ENCODE results near the gene OR2M3. TPM values are rescaled to one million over a fixed set of nuclear protein-coding genes. Genes with fewer than 3 reads are reported as not detected.

The OR2M3 gene
- total RNA-seq, 3 donors from 2014 or later, result under 0.01 to 0.29 TPM; not detected in 1

GRCh38 chr1:248194117-248194516, 2.9 kb upstream of the OR2M3 start:
- intact Hi-C loops (cut with DNase I; ENCODE audit: low total_unique reads), result no loop called here
- DNase-seq (ENCODE audit: low spot score in 2 of 2), result no peak
- H3K36me3 ChIP-seq, result no peaks in the 10 kb centered on the region
- no peak overlapping the region for H3K4me3 ChIP-seq
- no peaks in the 10 kb centered on the region for H3K27me3 ChIP-seq
- no peaks in the 10 kb centered on the region for H3K4me1 ChIP-seq
- no peaks in the 10 kb centered on the region for H3K9me3 ChIP-seq
- no peak overlapping the region for H3K27ac ChIP-seq
- TF ChIP-seq CTCF (IDR thresholded peaks at IDR 0.05) (no peak), POLR2A (IDR thresholded peaks at IDR 0.05) (no peak), POLR2AphosphoS5 (IDR thresholded peaks at IDR 0.05) (no peak)

GRCh38 chr1:248215880-248216279, 18.8 kb downstream of the OR2M3 start:
- Histone ChIP-seq H3K27me3 (no peaks in the 10 kb centered on the region), H3K4me3 (no peak overlapping the region), H3K9me3 (peaks cover 0 to 33% of the 10 kb centered on the region in 2 donors), H3K36me3 (peaks cover 4% of the 10 kb centered on the region), H3K27ac (no peak overlapping the region), H3K4me1 (no peaks in the 10 kb centered on the region)
- no peak for DNase-seq (ENCODE audit: low spot score in 2 of 2)
- intact Hi-C loops (cut with DNase I; ENCODE audit: low total_unique reads), result no loop called here
- TF ChIP-seq POLR2A (IDR thresholded peaks at IDR 0.05) (no peak), CTCF (IDR thresholded peaks at IDR 0.05) (no peak), POLR2AphosphoS5 (IDR thresholded peaks at IDR 0.05) (no peak)

- Histone ChIP-seq H3K36me3 (no peaks in the 10 kb centered on the region), H3K27ac (no peak overlapping the region), H3K4me1 (no peaks in the 10 kb centered on the region), H3K4me3 (no peak overlapping the region), H3K27me3 (no peaks in the 10 kb centered on the region), H3K9me3 (peaks cover 0 to 12% of the 10 kb centered on the region in 2 donors)
- intact Hi-C loops (cut with DNase I; ENCODE audit: low total_unique reads), result no loop called here
- DNase-seq (ENCODE audit: low spot score in 2 of 2), result no peak
- TF ChIP-seq POLR2A (IDR thresholded peaks at IDR 0.05) (no peak), CTCF (IDR thresholded peaks at IDR 0.05) (no peak), POLR2AphosphoS5 (IDR thresholded peaks at IDR 0.05) (no peak)
Observed at GRCh38 chr1:248225537-248225936, 28.5 kb downstream of the OR2M3 start.

- Histone ChIP-seq H3K36me3 (no peaks in the 10 kb centered on the region), H3K27me3 (no peaks in the 10 kb centered on the region), H3K27ac (no peak overlapping the region), H3K4me1 (no peaks in the 10 kb centered on the region), H3K9me3 (peaks cover 0 to 9% of the 10 kb centered on the region in 2 donors), H3K4me3 (no peak overlapping the region)
- no peak for DNase-seq (ENCODE audit: low spot score in 2 of 2)
- intact Hi-C loops (cut with DNase I; ENCODE audit: low total_unique reads), result no loop called here
- TF ChIP-seq CTCF (IDR thresholded peaks at IDR 0.05) (no peak), POLR2A (IDR thresholded peaks at IDR 0.05) (no peak), POLR2AphosphoS5 (IDR thresholded peaks at IDR 0.05) (no peak)
Observed at GRCh38 chr1:248229360-248229908, 32.4 kb downstream of the OR2M3 start.

GRCh38 chr1:248231117-248231516, 34.1 kb downstream of the OR2M3 start, which contains the start of gene OR2M4:
OR2M4 (plus strand) TSS chr1:248231417; CDS start chr1:248238929, 7,512 bp downstream.
- no peak within 1 kb of the TSS for H3K27ac ChIP-seq
- no peaks in the 10 kb centered on the region for H3K4me1 ChIP-seq
- H3K4me3 ChIP-seq, result no peak within 1 kb of the TSS
- intact Hi-C loops (cut with DNase I; ENCODE audit: low total_unique reads), result no loop called here
- H3K36me3 ChIP-seq, result no peaks in the 10 kb centered on the region
- TF ChIP-seq CTCF (IDR thresholded peaks at IDR 0.05) (no peak), POLR2A (IDR thresholded peaks at IDR 0.05) (no peak), POLR2AphosphoS5 (IDR thresholded peaks at IDR 0.05) (no peak)
- no peaks in the 10 kb centered on the region for H3K27me3 ChIP-seq
- DNase-seq (ENCODE audit: low spot score in 2 of 2), result no peak
- peaks cover 0 to 12% of the 10 kb centered on the region in 2 donors for H3K9me3 ChIP-seq
